Left renal cortex interstitium (tissue), 4 donors: Measurements from ENCODE around the gene RAD52. TPM values are rescaled to one million over a fixed set of nuclear protein-coding genes. Genes with fewer than 3 reads are reported as not detected.
A peak's percentile ranks its signal among the peaks of the same experiment; 100 is the strongest.

ENCODE experiments used
- DNase-seq, 4 donors: peaks; one replicate each; pipeline ENCODE4 v3.0.0-alpha.2; 2013; ENCODE audit warnings: low read depth in 4 of 4, low spot score in 2 of 4, missing footprints in 1 of 4
- polyA plus RNA-seq, 4 donors: library from polyadenylated mRNA; unstranded; fragments of 120-200 nt; gene quantifications; one replicate each; pipeline ENCODE4 v1.2.1, GENCODE V29; 2013; ENCODE audit not compliant: insufficient read length in 4 of 4

RAD52 gene
- polyA plus RNA-seq, 4 donors = 19.0 to 54.1 (median 32.4) TPM

GRCh38 chr12:916240-916639 lies 33.3 kb downstream of the RAD52 start:
- peak in 2 of 4 donors; percentile 20 to 51 for DNase-seq

DNA sequence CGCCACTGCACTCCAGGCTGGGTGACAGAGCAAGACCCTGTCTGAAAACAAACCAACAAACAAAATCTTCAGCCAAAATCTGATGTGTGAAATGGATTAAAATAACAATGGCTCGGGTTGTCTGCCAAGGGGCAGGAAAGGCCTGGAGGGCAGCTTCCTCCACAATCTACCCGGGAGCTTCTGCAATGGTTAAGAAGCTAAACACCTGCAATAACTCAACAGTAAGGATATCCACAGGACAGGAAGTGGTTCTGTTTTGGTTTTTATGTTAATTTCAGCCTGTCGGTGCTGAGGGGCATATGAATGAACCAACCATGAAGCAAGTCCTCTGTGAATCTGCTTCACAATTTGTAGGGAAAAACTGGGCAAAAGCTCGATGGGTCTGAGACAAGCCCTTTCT lies 34.4 kb downstream of the RAD52 start:
- DNase-seq = no peak

GRCh38 chr12:913919-914698 lies 35.4 kb downstream of the RAD52 start:
- DNase-seq = no peak

DNA sequence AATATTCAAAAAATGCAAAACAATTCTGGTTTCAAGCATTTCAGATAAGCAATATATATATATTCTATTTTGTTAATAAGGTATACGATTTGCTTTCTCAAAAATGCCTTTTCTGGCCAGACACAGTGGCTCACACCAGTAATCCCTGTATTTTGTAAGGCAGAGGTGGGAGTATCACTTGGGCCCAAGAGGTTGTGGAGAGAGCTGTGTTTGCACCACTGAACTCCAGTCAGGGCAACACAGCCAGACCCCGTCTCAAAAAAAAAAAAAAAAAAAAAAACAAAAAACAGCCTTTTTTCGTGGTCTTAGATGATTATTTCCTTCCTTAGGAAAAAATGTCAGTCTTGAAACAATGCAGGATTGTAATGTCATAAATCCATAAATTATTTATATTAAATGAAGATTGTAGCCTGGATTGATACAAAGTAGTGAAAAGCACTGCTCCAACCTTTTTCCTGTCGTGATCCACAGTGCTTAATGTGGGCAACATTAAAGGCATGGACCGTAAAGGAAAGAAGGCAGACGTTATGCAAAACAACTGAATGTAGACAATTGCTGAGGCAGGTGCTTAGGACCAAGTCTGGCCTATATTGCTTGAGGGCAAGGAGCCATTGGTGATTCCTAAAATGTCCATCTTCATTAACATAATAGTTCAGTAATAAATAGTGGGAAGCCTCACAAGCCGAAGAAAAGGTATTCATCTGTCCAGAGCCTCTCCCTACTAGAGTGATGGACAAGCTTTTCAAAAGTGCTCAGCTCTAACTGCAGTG lies 36.8 kb downstream of the RAD52 start:
- no peak for DNase-seq

- DNase-seq = no peak
Measured at GRCh38 chr12:911191-911826, 38.2 kb downstream of the RAD52 start.

DNA sequence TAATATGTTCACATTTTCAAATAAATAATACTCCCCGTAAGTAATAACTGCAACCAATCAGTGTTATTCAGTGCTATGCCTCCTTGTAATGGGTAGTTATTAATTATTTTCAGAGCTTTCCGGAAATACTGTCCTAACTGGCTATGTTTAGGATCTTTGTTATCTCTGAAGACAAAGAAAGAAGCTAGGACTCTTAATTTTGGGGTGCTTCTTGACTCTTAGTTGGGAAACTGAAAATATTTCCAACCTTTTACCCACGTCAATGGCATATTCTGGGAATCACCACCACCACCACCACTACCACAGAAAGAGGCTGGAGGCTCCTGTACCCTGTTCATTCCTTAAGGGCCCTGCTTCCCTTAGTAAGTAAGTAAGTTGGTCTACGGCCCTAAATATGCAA lies 39.1 kb downstream of the RAD52 start:
- no peak for DNase-seq

GRCh38 chr12:909861-910260 lies 39.6 kb downstream of the RAD52 start:
- DNase-seq = no peak

DNA sequence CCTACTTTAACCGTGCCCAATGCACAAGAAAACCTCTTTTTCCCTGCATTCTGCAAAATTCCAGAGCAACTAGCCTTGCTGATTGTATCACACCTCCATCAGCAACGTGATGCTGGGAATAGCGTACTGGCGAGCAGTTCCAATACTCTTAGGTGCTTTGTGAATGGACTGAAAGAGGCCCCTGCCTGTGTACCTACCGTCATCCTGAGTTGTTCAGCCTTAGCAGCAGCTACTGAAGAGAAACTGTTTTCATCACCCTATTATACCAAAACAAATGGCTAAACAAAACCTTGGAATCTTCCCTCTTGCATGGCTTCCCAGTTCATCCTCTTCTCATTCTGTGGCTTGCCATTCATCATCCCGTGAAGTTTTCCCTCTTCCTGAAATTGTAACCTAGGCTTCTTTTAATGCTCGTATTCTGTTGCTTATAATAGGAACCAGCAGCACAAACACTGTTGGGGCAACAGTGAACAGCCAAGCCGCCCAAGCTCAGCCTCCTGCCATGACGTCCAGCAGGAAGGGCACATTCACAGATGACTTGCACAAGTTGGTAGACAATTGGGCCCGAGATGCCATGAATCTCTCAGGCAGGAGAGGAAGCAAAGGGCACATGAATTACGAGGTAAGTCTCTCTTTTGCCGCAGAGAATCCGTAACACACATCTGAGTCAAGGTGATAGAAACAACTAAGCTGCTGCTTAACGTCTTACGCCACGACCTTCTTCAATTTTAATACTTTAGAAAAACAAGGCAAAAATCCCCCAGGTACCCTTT lies 41.9 kb downstream of the RAD52 start:
- DNase-seq = no peak

GRCh38 chr12:906062-906585 lies 43.4 kb downstream of the RAD52 start:
- DNase-seq = no peak

DNA sequence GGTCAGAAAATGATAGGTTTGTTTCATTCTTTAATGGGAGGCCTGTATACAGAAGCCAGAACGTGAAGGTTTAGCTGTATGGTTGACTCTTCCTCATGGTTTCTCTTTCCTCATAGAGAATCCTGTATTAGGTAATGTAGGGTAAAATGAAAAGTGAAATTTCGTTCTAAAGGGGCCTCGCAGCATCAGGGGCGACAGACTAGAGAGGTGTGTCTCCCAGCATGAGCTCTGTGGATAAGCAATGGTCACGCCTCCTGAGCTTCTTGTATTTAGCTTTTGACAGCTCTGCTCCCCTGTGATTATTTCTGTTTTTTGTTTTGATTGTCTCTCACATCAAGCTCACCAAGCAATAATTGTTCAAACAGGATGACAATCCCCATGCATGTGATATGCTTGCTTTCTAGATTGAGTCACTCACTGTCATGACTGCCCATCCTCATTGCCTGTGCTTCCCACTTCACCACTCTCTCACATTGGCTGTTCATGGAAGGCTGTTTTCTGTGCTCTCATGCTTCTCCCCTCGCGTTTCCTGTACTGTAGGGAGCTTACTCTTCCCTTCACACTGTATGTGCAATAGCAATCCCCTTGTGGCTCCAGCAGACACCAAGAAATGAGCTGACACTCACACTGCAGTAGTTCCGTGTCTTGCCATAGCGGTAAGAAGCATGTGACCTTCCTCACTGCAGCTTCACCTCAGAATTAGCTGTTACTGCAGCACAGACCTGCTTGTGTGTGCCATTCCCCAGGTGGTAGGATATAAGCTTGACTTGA lies 44.0 kb downstream of the RAD52 start:
- no peak for DNase-seq

DNA sequence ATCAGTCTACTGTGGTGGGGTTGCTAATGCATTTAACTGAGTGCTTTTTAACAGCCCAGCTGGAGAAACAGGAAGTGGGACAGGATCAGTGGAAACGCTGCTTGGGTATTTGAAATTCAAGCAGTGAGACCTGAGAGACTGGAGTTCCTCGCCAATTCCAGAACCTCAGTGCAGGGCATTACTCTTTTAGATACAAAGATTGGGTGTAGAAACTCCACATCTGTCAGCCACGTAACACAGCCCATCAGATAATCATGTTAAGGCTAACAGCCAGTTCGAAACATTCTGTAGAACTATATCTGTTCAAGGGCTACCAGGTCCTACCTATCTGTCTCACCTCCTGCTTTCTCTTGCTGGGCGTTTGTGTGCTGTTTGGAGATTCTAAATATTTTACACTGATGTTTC lies 45.5 kb downstream of the RAD52 start:
- DNase-seq = no peak

- DNase-seq = no peak
Measured at GRCh38 chr12:903055-903454, 46.4 kb downstream of the RAD52 start.

- no peak for DNase-seq
Measured at GRCh38 chr12:902581-902980, 46.9 kb downstream of the RAD52 start.

DNA sequence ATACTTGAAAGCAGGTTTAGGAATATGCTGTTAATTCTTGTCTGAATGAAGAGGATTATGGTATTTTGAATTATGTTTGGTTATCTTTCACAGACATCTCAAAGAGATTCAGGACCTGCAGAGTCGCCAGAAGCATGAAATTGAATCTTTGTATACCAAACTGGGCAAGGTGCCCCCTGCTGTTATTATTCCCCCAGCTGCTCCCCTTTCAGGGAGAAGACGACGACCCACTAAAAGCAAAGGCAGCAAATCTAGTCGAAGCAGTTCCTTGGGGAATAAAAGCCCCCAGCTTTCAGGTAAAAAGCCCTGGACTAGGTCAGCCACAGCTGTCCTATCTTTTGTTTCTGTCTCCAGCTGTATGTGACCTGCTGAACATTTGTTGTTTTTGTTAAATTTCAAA lies 52.1 kb downstream of the RAD52 start:
- DNase-seq = no peak

DNA sequence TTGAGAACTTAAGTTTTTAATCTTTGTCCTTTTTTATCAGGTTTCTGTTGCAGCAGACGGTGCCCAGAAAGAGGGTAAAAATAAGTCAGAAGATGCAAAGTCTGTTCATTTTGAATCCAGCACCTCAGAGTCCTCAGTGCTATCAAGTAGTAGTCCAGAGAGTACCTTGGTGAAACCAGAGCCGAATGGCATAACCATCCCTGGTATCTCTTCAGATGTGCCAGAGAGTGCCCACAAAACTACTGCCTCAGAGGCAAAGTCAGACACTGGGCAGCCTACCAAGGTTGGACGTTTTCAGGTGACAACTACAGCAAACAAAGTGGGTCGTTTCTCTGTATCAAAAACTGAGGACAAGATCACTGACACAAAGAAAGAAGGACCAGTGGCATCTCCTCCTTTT lies 53.5 kb downstream of the RAD52 start:
- DNase-seq = no peak

- no peak for DNase-seq
Measured at GRCh38 chr12:894226-894625, 55.3 kb downstream of the RAD52 start.

DNA sequence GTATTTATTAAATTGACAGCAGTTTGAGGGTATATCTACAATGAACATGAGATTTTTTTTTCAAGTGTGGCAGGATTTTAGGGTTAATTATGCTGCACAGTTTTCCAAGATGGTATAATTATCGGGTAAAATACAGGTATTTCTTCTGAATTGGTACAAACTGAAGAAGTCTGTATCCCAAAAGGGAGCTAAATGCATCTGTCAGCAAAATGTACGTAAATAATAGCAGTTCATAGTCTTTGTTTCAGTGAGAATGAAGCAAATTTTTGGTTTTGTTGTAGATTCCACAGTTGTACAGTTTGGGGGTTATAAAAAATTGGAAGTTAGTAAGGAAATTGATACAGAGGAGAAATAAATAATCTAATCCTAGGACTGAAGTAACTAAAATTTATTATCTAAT lies 63.3 kb downstream of the RAD52 start:
- no peak for DNase-seq

GRCh38 chr12:885701-886100 lies 63.8 kb downstream of the RAD52 start:
- no peak for DNase-seq

GRCh38 chr12:884746-885414 lies 64.6 kb downstream of the RAD52 start:
- DNase-seq = no peak
